ENCODE measurements around the gene ARHGEF37. TPM values are rescaled to one million over a fixed set of nuclear protein-coding genes. Genes with fewer than 3 reads are reported as not detected.
A peak's percentile ranks its signal among the peaks of the same experiment; 100 is the strongest.

ARHGEF37 gene
- total RNA-seq, 2 experiments from 2014 or later, result 1.4 TPM; not detected in 1

- Histone ChIP-seq H3K9me2 (ENCODE audit: insufficient read depth, low read length) (no peaks in the 10 kb centered on the region), H2AFZ (ENCODE audit: low read length) (no peak overlapping the region), H3K4me2 (ENCODE audit: low read length) (no peak overlapping the region), H3K4me3 (ENCODE audit: low read depth, low read length, poor library complexity, severe bottlenecking) (no peak overlapping the region), H3K4me1 (ENCODE audit: insufficient read depth, low read length, poor library complexity, severe bottlenecking) (peaks cover 17% of the 10 kb centered on the region), H3K27ac (ENCODE audit: low read depth, low read length, poor library complexity, severe bottlenecking) (no peak overlapping the region), H3K36me3 (ENCODE audit: insufficient read depth, low read length) (no peaks in the 10 kb centered on the region), H3K79me2 (ENCODE audit: insufficient read depth, low read depth, low read length) (no peaks in the 10 kb centered on the region), H3K9me3 (ENCODE audit: low read length) (no peaks in the 10 kb centered on the region), H4K20me1 (ENCODE audit: insufficient read depth, low read length) (no peaks in the 10 kb centered on the region)
- no TSS peak for BruUV-seq (replicated peaks)
- no peak for DNase-seq (ENCODE audit: low spot score)
- intact Hi-C loops (cut with micrococcal nuclease; ENCODE audit: unreplicated experiment), result loop anchor here (1.0 to 2.0 kb wide), 2 partner anchors 192 to 354 kb away; no protein-coding TSS in a partner anchor
- ChIA-PET POLR2A (interaction anchor here (0.9 kb wide), 1 partner anchor 213 kb away, joined by 3 read pairs; no protein-coding TSS in a partner anchor), CTCF (ENCODE audit: unreplicated experiment) (interaction anchor here (0.7 to 1.1 kb wide), 2 partner anchors 197 to 354 kb away, joined by 4 to 5 read pairs; no protein-coding TSS in a partner anchor)
- TF ChIP-seq, protein P1, sequence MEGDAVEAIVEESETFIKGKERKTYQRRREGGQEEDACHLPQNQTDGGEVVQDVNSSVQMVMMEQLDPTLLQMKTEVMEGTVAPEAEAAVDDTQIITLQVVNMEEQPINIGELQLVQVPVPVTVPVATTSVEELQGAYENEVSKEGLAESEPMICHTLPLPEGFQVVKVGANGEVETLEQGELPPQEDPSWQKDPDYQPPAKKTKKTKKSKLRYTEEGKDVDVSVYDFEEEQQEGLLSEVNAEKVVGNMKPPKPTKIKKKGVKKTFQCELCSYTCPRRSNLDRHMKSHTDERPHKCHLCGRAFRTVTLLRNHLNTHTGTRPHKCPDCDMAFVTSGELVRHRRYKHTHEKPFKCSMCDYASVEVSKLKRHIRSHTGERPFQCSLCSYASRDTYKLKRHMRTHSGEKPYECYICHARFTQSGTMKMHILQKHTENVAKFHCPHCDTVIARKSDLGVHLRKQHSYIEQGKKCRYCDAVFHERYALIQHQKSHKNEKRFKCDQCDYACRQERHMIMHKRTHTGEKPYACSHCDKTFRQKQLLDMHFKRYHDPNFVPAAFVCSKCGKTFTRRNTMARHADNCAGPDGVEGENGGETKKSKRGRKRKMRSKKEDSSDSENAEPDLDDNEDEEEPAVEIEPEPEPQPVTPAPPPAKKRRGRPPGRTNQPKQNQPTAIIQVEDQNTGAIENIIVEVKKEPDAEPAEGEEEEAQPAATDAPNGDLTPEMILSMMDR (conservative IDR thresholded peaks at IDR 0.05; ENCODE audit: low read length), result no peak
- no peak for TF ChIP-seq EZH2phosphoT487 (IDR thresholded peaks at IDR 0.05; ENCODE audit: borderline replicate concordance, low read depth, low read length)
These were observed 55.0 kb downstream of the ARHGEF37 start for GRCh38 chr5:149636191-149636860.

DNA sequence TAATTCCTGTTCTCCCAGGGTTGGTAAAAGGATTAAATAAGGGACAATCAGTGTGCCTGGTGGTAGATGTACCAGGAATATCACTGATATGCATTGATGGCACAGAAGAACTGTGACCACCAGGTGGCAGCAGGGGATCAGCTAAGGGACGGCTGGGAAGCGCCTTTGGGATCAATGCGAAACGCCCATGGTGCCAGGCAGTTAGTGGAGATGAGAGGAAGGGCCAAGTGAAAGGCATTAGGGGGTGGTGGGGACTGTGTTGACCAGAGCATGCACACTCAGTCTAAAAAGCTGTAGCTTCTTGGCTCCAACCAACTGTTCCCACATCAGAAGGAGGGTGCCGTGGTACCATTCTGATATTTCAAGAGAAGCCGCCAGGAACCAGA, 55.6 kb downstream of the ARHGEF37 start:
- TF ChIP-seq, protein P1 (conservative IDR thresholded peaks at IDR 0.05; ENCODE audit: low read length), result peak; percentile 96
- no peak for TF ChIP-seq EZH2phosphoT487 (IDR thresholded peaks at IDR 0.05; ENCODE audit: borderline replicate concordance, low read depth, low read length)
- POLR2A ChIA-PET, result interaction anchor here (0.9 kb wide), 1 partner anchor 213 kb away, joined by 3 read pairs; no protein-coding TSS in a partner anchor
- CTCF ChIA-PET (ENCODE audit: unreplicated experiment), result interaction anchor here (0.7 to 1.7 kb wide), 3 partner anchors 194 to 354 kb away, joined by 4 to 5 read pairs (median 4); no protein-coding TSS in a partner anchor
- Histone ChIP-seq H3K4me1 (ENCODE audit: insufficient read depth, low read length, poor library complexity, severe bottlenecking) (peaks cover 18% of the 10 kb centered on the region), H3K27ac (ENCODE audit: low read depth, low read length, poor library complexity, severe bottlenecking) (no peak overlapping the region), H3K4me2 (ENCODE audit: low read length) (no peak overlapping the region), H2AFZ (ENCODE audit: low read length) (no peak overlapping the region), H4K20me1 (ENCODE audit: insufficient read depth, low read length) (no peaks in the 10 kb centered on the region), H3K4me3 (ENCODE audit: low read depth, low read length, poor library complexity, severe bottlenecking) (no peak overlapping the region), H3K9me3 (ENCODE audit: low read length) (no peaks in the 10 kb centered on the region), H3K36me3 (ENCODE audit: insufficient read depth, low read length) (no peaks in the 10 kb centered on the region), H3K9me2 (ENCODE audit: insufficient read depth, low read length) (no peaks in the 10 kb centered on the region), H3K79me2 (ENCODE audit: insufficient read depth, low read depth, low read length) (no peaks in the 10 kb centered on the region)
- intact Hi-C loops (cut with micrococcal nuclease; ENCODE audit: unreplicated experiment), result loop anchor here (1.0 to 2.0 kb wide), 3 partner anchors 191 to 354 kb away; no protein-coding TSS in a partner anchor
- DNase-seq (ENCODE audit: low spot score), result peak; percentile 59
- BruUV-seq (replicated peaks), result no TSS peak

GRCh38 chr5:149638136-149638535, 56.8 kb downstream of the ARHGEF37 start:
- BruUV-seq (replicated peaks), result no TSS peak
- Histone ChIP-seq H3K4me3 (ENCODE audit: low read depth, low read length, poor library complexity, severe bottlenecking) (no peak overlapping the region), H3K27ac (ENCODE audit: low read depth, low read length, poor library complexity, severe bottlenecking) (no peak overlapping the region), H3K9me2 (ENCODE audit: insufficient read depth, low read length) (no peaks in the 10 kb centered on the region), H3K4me1 (ENCODE audit: insufficient read depth, low read length, poor library complexity, severe bottlenecking) (peaks cover 8% of the 10 kb centered on the region), H2AFZ (ENCODE audit: low read length) (no peak overlapping the region), H4K20me1 (ENCODE audit: insufficient read depth, low read length) (no peaks in the 10 kb centered on the region), H3K9me3 (ENCODE audit: low read length) (no peaks in the 10 kb centered on the region), H3K4me2 (ENCODE audit: low read length) (no peak overlapping the region), H3K36me3 (ENCODE audit: insufficient read depth, low read length) (no peaks in the 10 kb centered on the region), H3K79me2 (ENCODE audit: insufficient read depth, low read depth, low read length) (no peaks in the 10 kb centered on the region)
- ChIA-PET CTCF (ENCODE audit: unreplicated experiment) (interaction anchor here (1.7 kb wide), 1 partner anchor 193 kb away, joined by 4 read pairs; no protein-coding TSS in a partner anchor), POLR2A (interaction anchor here (1.2 kb wide), 1 partner anchor 49 kb away, joined by 3 read pairs; no protein-coding TSS in a partner anchor)
- no peak for DNase-seq (ENCODE audit: low spot score)
- TF ChIP-seq, protein P1 (conservative IDR thresholded peaks at IDR 0.05; ENCODE audit: low read length), result no peak
- TF ChIP-seq EZH2phosphoT487 (IDR thresholded peaks at IDR 0.05; ENCODE audit: borderline replicate concordance, low read depth, low read length), result no peak
- intact Hi-C loops (cut with micrococcal nuclease; ENCODE audit: unreplicated experiment), result no loop called here

Data from OCI-LY7 (cell line).